ENCODE measurements around the gene SYT12.
"Not testable (repeated sequence)": the region's sequence is repeated elsewhere in the genome, so short reads cannot be mapped to it uniquely, and the experiment has no call there.

The SYT12 gene

GRCh38 chr11:67022961-67023956 lies at the start of gene SYT12:
Gene SYT12 (plus strand): TSS chr11:67023134. CDS start chr11:67030145, 7,011 bp downstream.
- DNase-seq = no peak

- no peak for DNase-seq
Observed at GRCh38 chr11:66973956-66974580, 48.9 kb upstream of the SYT12 start.

GRCh38 chr11:66974724-66975404 lies 48.1 kb upstream of the SYT12 start, which contains the start of gene C11orf86:
Gene C11orf86 (plus strand): TSS chr11:66975304. CDS start chr11:66975363, 59 bp downstream.
- no peak for DNase-seq

GRCh38 chr11:66975405-66976027 lies 47.4 kb upstream of the SYT12 start:
- no peak for DNase-seq

- DNase-seq = no peak
Observed at GRCh38 chr11:66976028-66976467, 46.9 kb upstream of the SYT12 start.

- no peak for DNase-seq
Observed at GRCh38 chr11:66976925-66977324, 46.0 kb upstream of the SYT12 start.

GRCh38 chr11:66978229-66978628 lies 44.7 kb upstream of the SYT12 start:
- DNase-seq = no peak

- no peak for DNase-seq
Observed at GRCh38 chr11:66978717-66979116, 44.2 kb upstream of the SYT12 start.

- DNase-seq = no peak
Observed at GRCh38 chr11:66979336-66979980, 43.5 kb upstream of the SYT12 start.

- peak; percentile 74 for DNase-seq
Observed at GRCh38 chr11:66981976-66982578, 40.9 kb upstream of the SYT12 start.

- no peak for DNase-seq
Observed at GRCh38 chr11:66983275-66983924, 39.5 kb upstream of the SYT12 start.

GRCh38 chr11:66985508-66986177 lies 37.3 kb upstream of the SYT12 start:
- no peak for DNase-seq

GRCh38 chr11:66986178-66986545 lies 36.8 kb upstream of the SYT12 start:
- DNase-seq = no peak

- no peak for DNase-seq
Observed at GRCh38 chr11:66987158-66987620, 35.7 kb upstream of the SYT12 start.

GRCh38 chr11:66987924-66988637 lies 34.9 kb upstream of the SYT12 start:
- no peak for DNase-seq

GRCh38 chr11:66988741-66989140 lies 34.2 kb upstream of the SYT12 start:
- not testable (repeated sequence) for DNase-seq

- DNase-seq = not testable (repeated sequence)
Observed at GRCh38 chr11:66989360-66989759, 33.6 kb upstream of the SYT12 start.

- DNase-seq = no peak
Observed at GRCh38 chr11:66992041-66992440, 30.9 kb upstream of the SYT12 start.

- DNase-seq = no peak
Observed at GRCh38 chr11:66996609-66997273, 26.2 kb upstream of the SYT12 start.
